Transverse colon (tissue), 4 donors: ENCODE measurements around the gene HBEGF.

Experiments used
- POLR2A ChIP-seq: fragments of 450-650 bp; IDR thresholded peaks from one replicate; pipeline ENCODE4 v1.6.1; 2016; ENCODE audit warnings: antibody characterized with exemption, mild to moderate bottlenecking, moderate library complexity
- POLR2AphosphoS5 ChIP-seq, 3 donors: sonication (generic); formaldehyde crosslinking; IDR thresholded peaks; one replicate each; pipeline ENCODE4 v1.6.1; 2016; ENCODE audit warnings: antibody characterized with exemption in 3 of 3
- TF ChIP-seq, protein P1 (sequence below), 5 experiments: fragments of 200-600 bp in 3 of 5; fragments of 450-650 bp in 2 of 5; sonication (generic) in 3 of 5; IDR thresholded peaks; 1 replicate in 2 of 5; 2 replicates in 3 of 5; pipeline ENCODE4 v1.5.1; 2016 to 2017; ENCODE audit warnings: antibody characterized with exemption in 5 of 5, inconsistent platforms in 3 of 5, mild to moderate bottlenecking in 2 of 5, moderate library complexity in 1 of 5

- TF ChIP-seq, protein P1, sequence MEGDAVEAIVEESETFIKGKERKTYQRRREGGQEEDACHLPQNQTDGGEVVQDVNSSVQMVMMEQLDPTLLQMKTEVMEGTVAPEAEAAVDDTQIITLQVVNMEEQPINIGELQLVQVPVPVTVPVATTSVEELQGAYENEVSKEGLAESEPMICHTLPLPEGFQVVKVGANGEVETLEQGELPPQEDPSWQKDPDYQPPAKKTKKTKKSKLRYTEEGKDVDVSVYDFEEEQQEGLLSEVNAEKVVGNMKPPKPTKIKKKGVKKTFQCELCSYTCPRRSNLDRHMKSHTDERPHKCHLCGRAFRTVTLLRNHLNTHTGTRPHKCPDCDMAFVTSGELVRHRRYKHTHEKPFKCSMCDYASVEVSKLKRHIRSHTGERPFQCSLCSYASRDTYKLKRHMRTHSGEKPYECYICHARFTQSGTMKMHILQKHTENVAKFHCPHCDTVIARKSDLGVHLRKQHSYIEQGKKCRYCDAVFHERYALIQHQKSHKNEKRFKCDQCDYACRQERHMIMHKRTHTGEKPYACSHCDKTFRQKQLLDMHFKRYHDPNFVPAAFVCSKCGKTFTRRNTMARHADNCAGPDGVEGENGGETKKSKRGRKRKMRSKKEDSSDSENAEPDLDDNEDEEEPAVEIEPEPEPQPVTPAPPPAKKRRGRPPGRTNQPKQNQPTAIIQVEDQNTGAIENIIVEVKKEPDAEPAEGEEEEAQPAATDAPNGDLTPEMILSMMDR (IDR thresholded peaks at IDR 0.05), result no peak
- TF ChIP-seq POLR2A (no peak), POLR2AphosphoS5 (IDR thresholded peaks at IDR 0.05) (peak in 1 of 3 donors; percentile 25)
Observed at GRCh38 chr5:140371356-140372151, 25.2 kb upstream of the HBEGF start.
